Esophagus squamous epithelium (tissue), 5 donors: ENCODE data around the gene MCU. TPM values are rescaled to one million over a fixed set of nuclear protein-coding genes. Genes with fewer than 3 reads are reported as not detected.
"Not testable (repeated sequence)": the region's sequence is repeated elsewhere in the genome, so short reads cannot be mapped to it uniquely, and the experiment has no call there.

ENCODE experiments used
- DNase-seq: peaks from one replicate; lab custom pipeline; 2025; lab: John Stamatoyannopoulos, UW
- H3K27ac ChIP-seq, 4 donors: fragments of 200-600 bp; sonication (generic); one replicate each; pipeline ENCODE4 v1.5.1; 2016 to 2019; ENCODE audit warnings: mild to moderate bottlenecking in 1 of 4
- H3K27me3 ChIP-seq, 4 donors: fragments of 200-600 bp; sonication (generic); 1 replicate in 3 of 4; 2 replicates in 1 of 4; pipeline versions ENCODE4 v1.5.1 to v1.6.0; 2017 to 2021; ENCODE audit warnings: antibody characterized with exemption in 1 of 4
- H3K36me3 ChIP-seq, 3 donors: fragments of 200-600 bp; sonication (generic); one replicate each; pipeline ENCODE4 v1.5.1; 2016 to 2019
- H3K4me1 ChIP-seq, 3 donors: fragments of 200-600 bp; sonication (generic); one replicate each; pipeline ENCODE4 v1.5.1; 2017 to 2019
- H3K4me3 ChIP-seq, 4 donors: fragments of 200-600 bp; sonication (generic); 1 replicate in 3 of 4; 2 replicates in 1 of 4; pipeline ENCODE4 v1.5.1; 2016 to 2019; ENCODE audit warnings: mild to moderate bottlenecking in 2 of 4, moderate library complexity in 1 of 4
- H3K9me3 ChIP-seq, 3 donors: fragments of 200-600 bp; sonication (generic); one replicate each; pipeline ENCODE4 v1.5.1; 2016 to 2019
- CTCF ChIP-seq, 6 experiments: fragments of 450-650 bp in 4 of 6; fragments of 200-600 bp in 2 of 6; sonication (generic) in 2 of 6; IDR thresholded peaks; one replicate each; pipeline ENCODE4 v1.5.1; 2016 to 2019; ENCODE audit warnings: antibody characterized with exemption in 6 of 6, mild to moderate bottlenecking in 4 of 6, moderate library complexity in 4 of 6
- POLR2A ChIP-seq, 4 donors: fragments of 450-650 bp; IDR thresholded peaks; one replicate each; pipeline ENCODE4 v1.6.1; 2017; ENCODE audit warnings: antibody characterized with exemption in 4 of 4, mild to moderate bottlenecking in 4 of 4, moderate library complexity in 3 of 4
- WGBS, 2 donors: methylation state at CpG; one replicate each; pipeline ENCODE4 v1.1.5; 2018; 5-methylcytosine and 5-hydroxymethylcytosine counted together
- intact Hi-C: fragments of 100-400 bp; cut with DNase I; formaldehyde crosslinking; loops from one replicate; pipeline ENCODE4 v1.15.0; 2022
- total RNA-seq, 4 donors: library from RNA; depleted of rRNA; stranded (reverse); fragments of >200 nt; gene quantifications; one replicate each; pipeline ENCODE4 v1.1.0, GENCODE V29; 2016
- donor health status: DM: yes; HTN: yes; CAD: no.

MCU gene
- total RNA-seq, 4 donors from 2014 or later = 19.9 to 30.0 (median 23.4) TPM

DNA sequence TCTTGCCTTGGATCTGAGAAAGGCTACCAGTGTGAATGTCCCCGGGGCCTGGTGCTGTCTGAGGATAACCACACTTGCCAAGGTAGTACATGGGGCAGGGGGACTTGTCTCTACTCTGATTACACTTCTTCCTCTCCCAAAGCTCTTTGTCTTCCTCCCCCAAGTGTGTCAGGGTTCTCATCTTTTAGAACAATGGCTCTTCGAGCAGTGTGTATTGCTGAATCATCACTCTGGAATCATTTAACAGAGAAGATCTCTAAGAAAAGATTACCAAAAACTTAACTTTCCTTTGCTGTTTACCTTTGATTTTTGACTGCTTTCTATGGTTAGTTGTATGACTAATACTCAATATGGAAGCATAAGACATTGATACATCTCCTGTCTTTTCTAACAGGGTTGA is 219.8 kb downstream of the MCU start:
- Histone ChIP-seq H3K4me3 (no peak overlapping the region), H3K4me1 (no peaks in the 10 kb centered on the region), H3K27ac (no peak overlapping the region), H3K27me3 (no peaks in the 10 kb centered on the region), H3K9me3 (no peaks in the 10 kb centered on the region), H3K36me3 (no peaks in the 10 kb centered on the region)
- no peak for DNase-seq
- WGBS, 2 donors = 74 to 100% methylated on average over 2 of the region's 2 CpGs
- intact Hi-C loops = no loop called here
- TF ChIP-seq CTCF (IDR thresholded peaks at IDR 0.05) = no peak
- TF ChIP-seq POLR2A (IDR thresholded peaks at IDR 0.05) = no peak

- no peaks in the 10 kb centered on the region for H3K4me1 ChIP-seq
- no peak overlapping the region for H3K4me3 ChIP-seq
- H3K27me3 ChIP-seq = no peaks in the 10 kb centered on the region
- intact Hi-C loops = no loop called here
- TF ChIP-seq CTCF (IDR thresholded peaks at IDR 0.05) (no peak), POLR2A (IDR thresholded peaks at IDR 0.05) (no peak)
- H3K36me3 ChIP-seq = no peaks in the 10 kb centered on the region
- H3K27ac ChIP-seq = no peak overlapping the region
- DNase-seq = no peak
- 86 to 89% methylated on average over 4 of the region's 4 CpGs for WGBS, 2 donors
- no peaks in the 10 kb centered on the region for H3K9me3 ChIP-seq
These were observed 220.8 kb downstream of the MCU start for GRCh38 chr10:72912736-72913135.

- H3K9me3 ChIP-seq = no peaks in the 10 kb centered on the region
- no peak overlapping the region for H3K4me3 ChIP-seq
- TF ChIP-seq CTCF (IDR thresholded peaks at IDR 0.05) = no peak
- TF ChIP-seq POLR2A (IDR thresholded peaks at IDR 0.05) = no peak
- no peaks in the 10 kb centered on the region for H3K27me3 ChIP-seq
- 88 to 97% methylated on average over 5 to 7 of the region's 7 CpGs for WGBS, 2 donors
- no peak for DNase-seq
- H3K4me1 ChIP-seq = no peaks in the 10 kb centered on the region
- no peak overlapping the region for H3K27ac ChIP-seq
- no peaks in the 10 kb centered on the region for H3K36me3 ChIP-seq
- intact Hi-C loops = no loop called here
These were observed 221.3 kb downstream of the MCU start for GRCh38 chr10:72913287-72913686.

DNA sequence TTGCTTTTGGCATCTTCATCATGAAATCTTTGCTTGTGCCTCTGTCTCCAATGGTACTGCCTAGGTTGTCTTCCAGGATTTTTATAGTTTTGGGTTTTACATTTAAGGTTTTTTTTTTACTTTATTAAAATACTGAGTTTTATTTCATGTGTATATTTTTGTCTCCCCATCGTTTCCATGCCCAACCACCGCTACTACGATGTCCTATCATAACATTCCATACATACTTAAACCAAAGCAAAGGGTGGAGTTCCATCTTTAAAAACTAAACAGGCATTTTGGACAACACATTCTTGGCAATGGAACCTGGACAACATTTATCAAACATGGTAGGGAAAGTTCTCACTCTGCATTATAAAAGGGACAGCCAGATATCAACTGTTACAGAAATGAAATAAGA is 225.3 kb downstream of the MCU start:
- not testable (repeated sequence) for H3K27ac ChIP-seq

GRCh38 chr10:72917803-72918332 is 225.9 kb downstream of the MCU start:
- peaks cover 0 to 12% (median 12%) of the 10 kb centered on the region in 3 donors for H3K9me3 ChIP-seq
- H3K4me1 ChIP-seq, intact Hi-C loops, DNase-seq, H3K27me3 ChIP-seq, H3K27ac ChIP-seq, H3K36me3 ChIP-seq, H3K4me3 ChIP-seq: not testable (repeated sequence)
- 56 to 73% methylated on average over 2 of the region's 2 CpGs for WGBS, 2 donors

More for the DNA sequence above, 225.3 kb downstream of the MCU start:
- H3K4me3 ChIP-seq, H3K27me3 ChIP-seq, H3K4me1 ChIP-seq, H3K36me3 ChIP-seq, DNase-seq, intact Hi-C loops: not testable (repeated sequence)
- 42 to 73% methylated on average over 3 of the region's 3 CpGs for WGBS, 2 donors
- peaks cover 0 to 12% (median 12%) of the 10 kb centered on the region in 3 donors for H3K9me3 ChIP-seq

DNA sequence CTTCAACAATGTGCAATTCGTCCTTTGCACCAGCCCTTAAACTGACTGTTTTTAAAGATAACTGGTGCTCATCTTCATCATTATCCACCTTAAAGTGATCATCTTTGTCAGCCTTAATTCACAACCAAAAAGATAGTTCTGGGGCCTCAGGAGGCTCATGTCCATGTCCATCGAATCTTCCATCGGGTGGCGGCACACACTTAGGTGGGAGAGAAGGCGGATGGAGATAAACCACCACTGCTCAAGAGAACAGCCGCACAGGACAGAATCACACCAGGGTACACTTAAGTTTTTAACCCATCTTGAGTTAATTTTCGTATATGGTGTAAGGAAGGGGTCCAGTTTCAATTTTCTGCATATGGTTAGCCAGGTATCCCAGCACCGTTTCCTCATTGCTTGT is 226.4 kb downstream of the MCU start:
- Histone ChIP-seq H3K9me3 (peaks cover 0 to 12% (median 12%) of the 10 kb centered on the region in 3 donors), H3K4me3 (no peak overlapping the region), H3K27me3 (no peaks in the 10 kb centered on the region), H3K4me1 (no peaks in the 10 kb centered on the region), H3K27ac (no peak overlapping the region), H3K36me3 (no peaks in the 10 kb centered on the region)
- no peak for DNase-seq
- intact Hi-C loops = no loop called here
- WGBS, 2 donors = 85 to 87% methylated on average over 8 of the region's 8 CpGs
- TF ChIP-seq POLR2A (IDR thresholded peaks at IDR 0.05) (no peak), CTCF (IDR thresholded peaks at IDR 0.05) (no peak)

GRCh38 chr10:72921147-72921683 is 229.3 kb downstream of the MCU start:
- DNase-seq, H3K36me3 ChIP-seq, H3K4me3 ChIP-seq, intact Hi-C loops, H3K4me1 ChIP-seq, H3K27me3 ChIP-seq, H3K27ac ChIP-seq: not testable (repeated sequence)
- peaks cover 0 to 12% (median 12%) of the 10 kb centered on the region in 3 donors for H3K9me3 ChIP-seq
- 100% methylated on average over 1 of the region's 1 CpG for WGBS, 2 donors
